GM18505 (cell line): ENCODE results near the gene NOS1.

ENCODE experiments used
- ATAC-seq: cut with Tn5 transposase; IDR thresholded peaks from one replicate; pipeline ENCODE4 v1.9.1; 2021; ENCODE audit not compliant: unreplicated experiment
- POLR2A ChIP-seq: IDR thresholded peaks from 4 replicates; pipeline ENCODE4 v1.6.1; 2011; ENCODE audit warnings: borderline replicate concordance; ENCODE audit not compliant: insufficient read depth, insufficient read length; ENCODE audit errors: extremely low read depth

The NOS1 gene

DNA sequence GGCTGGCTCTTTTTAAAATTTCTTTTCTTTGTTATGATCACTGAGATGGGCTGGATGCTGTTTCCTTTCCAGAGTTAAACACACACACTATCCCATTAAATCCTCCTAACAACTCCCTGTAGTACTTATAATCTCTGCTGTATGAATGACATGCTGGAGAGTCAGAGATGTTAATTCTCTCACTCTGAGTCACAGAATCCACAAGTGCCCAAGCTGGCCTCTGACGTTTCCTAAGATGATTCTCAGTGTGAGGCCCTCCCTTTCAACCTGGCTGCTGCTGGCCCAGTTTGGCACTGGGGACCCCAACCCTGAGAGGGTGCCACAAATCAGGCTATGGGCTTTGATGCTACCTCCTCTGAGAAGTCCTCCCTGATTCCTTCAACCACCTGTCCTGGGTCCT, 5.4 kb downstream of the NOS1 start:
- no peak for ATAC-seq
- TF ChIP-seq POLR2A = no peak

DNA sequence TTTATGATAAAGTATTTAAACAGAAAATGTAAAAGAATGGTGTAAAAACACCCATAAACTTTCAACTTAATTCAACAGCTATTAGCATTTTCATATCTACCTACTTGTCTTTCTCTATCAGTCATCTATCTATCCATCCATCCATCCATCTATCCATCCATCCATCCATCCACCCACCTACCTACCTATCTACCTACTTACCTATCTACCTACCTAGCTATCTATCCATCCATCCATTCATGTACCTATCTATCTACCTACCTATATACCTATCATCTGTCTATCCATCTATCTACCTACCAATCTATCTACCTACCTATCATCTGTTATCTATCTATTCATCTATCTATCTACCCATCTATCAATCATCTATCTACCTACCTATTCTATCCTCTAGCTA, 8.5 kb downstream of the NOS1 start:
- ATAC-seq = no peak
- no peak for TF ChIP-seq POLR2A

DNA sequence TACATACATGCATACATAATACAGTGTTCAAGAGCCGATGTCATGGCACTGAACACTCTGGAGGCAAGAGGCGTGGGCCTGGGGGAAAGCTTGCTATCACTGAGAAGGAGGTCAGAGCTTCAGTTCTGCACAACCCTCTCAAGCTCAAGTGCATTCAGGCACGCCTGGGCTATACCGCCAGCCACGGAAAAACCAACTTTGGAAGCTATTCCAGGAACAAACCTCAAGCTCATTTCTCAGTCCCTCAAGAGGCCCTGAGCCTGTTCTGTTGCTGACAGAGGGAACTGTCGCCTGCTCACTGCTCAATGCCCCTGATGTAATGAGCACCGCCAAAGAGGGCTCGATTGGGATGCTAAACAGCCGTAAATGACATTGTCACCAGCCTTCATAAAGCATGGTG, 9.2 kb downstream of the NOS1 start:
- no peak for ATAC-seq
- no peak for TF ChIP-seq POLR2A

GRCh38 chr12:117350140-117350539, 11.3 kb downstream of the NOS1 start:
- ATAC-seq = no peak
- no peak for TF ChIP-seq POLR2A

GRCh38 chr12:117347588-117347987, 13.8 kb downstream of the NOS1 start:
- ATAC-seq = no peak
- TF ChIP-seq POLR2A = no peak

GRCh38 chr12:117344716-117345115, 16.7 kb downstream of the NOS1 start:
- no peak for ATAC-seq
- no peak for TF ChIP-seq POLR2A

DNA sequence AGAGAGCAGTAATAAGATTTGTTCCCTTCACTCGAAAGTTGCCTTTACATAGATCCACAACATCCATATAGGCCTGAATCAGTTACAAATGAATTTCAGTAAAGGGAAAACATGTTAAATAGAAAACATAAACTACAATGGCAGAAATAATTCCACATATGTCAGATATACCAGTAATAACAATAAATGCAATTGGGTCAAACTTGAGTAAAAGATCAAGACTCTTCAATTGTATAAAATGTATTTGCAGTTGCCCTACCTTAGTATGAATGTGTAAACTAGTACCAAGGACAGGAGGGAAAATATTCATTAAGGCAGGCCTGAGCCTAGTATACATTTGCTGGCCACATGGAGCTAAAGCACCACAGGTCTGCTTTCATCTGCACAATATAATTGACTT, 17.6 kb downstream of the NOS1 start:
- no peak for TF ChIP-seq POLR2A
- ATAC-seq = no peak

DNA sequence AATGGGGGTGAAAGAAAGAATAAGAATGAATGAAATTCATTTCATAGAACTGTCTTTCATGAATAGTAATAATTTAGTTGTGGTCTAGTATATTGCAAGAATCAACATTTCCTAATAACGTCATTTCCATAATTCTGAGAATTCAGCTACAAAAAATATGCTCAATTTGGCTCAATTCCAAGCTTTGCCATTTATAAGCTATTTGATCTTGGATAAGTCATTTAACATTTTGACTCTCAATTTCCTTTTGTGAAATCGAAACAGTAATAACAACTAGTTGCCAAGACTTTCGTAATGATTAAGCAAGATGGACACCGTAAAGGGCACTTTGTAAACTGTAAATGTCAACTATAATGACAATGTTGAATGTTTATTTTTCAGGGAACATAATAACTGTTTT, 18.1 kb downstream of the NOS1 start:
- no peak for TF ChIP-seq POLR2A
- no peak for ATAC-seq

DNA sequence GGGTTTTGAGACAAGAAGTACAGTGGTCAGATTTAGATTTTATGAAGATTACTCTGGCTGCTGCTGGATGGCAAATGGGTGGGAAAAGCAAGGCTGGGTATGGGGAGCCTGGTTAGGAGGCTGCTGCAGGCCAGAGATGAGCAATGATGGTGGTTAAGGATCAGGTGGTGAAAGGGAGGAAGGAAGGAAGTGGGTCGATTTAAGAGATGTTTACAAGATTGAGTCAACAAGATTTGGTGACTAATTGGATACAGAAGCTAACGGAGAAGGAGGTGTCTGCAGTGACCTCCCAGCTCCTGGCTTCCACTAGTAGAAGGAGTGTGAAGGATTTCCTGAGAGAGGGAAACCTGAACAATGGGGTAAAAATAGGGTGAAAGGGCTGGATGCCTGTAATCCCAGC, 18.7 kb downstream of the NOS1 start:
- no peak for ATAC-seq

DNA sequence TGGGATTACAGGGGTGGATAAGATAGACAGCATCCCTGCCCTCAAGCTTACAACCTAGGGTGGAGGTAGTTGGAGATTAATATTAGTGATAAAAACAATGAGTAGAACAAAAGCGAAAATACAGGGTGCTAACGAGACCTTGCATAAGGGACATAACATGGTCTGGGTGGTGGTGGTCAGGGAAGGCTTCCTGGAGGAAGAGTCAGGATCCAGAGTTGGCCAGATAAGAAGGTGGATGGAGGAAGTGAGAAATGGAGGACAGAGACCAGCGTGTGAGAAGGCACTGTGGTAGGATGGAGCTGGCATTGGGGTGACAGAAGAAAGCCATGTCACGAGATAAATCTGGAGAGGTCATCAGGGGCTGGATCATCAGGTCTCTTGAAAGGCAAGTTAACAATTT, 19.2 kb downstream of the NOS1 start:
- no peak for TF ChIP-seq POLR2A

More for the DNA sequence above, 18.7 kb downstream of the NOS1 start:
- no peak for TF ChIP-seq POLR2A

DNA sequence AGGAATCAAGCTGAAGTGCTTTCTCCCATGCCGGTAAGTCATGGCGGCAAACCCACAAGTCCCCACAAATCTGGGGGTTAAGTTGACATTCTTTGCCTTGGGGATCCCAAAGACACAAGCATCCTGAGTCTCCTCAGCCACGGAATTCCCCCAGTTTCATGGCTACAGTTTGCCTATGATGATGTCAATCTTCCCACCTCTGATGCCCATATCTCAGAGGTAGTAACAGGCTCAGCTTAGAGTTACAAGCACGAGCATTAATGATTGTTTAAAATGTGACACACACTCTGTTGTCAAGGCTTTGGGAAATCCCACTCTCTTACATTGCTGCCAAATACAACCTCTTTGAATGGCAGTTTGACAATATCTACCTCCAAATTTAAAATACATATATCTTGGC, 22.3 kb downstream of the NOS1 start:
- no peak for TF ChIP-seq POLR2A
- no peak for ATAC-seq

More for the DNA sequence above, 19.2 kb downstream of the NOS1 start:
- ATAC-seq = no peak

DNA sequence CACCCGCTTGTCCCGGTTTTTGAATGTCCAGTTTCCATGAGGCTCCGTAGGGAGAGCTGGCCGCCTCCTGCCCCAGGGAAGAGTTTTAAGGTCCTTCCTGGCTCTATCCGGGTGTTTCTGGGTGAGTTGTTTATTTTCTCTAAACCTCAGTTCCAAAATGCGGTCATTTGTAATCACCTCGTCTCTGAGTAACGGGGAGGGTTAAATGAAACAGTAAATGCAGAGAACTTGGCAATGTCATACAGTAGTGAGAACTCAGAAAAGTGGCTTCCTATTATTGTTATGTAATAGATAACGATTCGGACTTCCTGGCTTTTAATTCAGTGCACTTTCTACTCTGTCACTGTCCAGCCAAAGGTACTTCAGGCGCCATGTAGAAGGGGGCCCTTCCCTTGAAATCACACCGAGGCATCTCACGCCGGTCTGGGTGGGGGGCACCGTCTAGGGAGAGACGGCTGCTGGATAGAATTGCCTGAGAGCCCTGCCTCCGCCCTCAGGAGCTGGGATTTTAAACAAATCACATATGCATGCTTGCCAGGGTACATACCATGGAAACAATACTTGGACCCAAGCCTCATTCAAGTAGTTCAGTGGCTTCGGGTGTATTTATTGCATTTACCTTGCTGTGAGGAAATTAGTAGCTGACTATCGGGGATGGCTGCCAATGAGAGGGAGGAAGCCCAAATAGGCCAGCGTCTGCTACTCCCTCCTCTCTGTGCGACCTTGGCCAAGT, 26.4 kb downstream of the NOS1 start:
- ATAC-seq = no peak
- TF ChIP-seq POLR2A = no peak

DNA sequence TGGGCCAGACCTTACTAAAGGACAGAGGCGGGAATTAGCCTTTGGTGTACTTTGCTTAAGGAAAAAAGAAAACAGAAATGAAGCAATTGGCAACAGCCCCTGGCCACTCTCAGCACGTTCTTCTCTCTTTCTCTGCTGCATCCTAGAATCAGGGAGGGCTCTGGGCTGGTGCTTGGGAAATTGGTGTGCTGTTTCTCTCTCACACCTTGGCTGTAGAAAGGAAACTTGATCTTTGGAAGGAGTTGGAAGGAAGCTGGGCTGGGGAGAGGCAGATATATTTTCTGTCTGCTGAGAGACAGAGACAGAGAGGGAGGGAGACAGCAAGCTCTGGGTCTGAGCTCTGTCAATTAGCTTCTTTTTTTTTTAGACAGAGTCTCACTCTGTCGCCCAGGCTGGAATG, 27.4 kb downstream of the NOS1 start:
- no peak for ATAC-seq
- TF ChIP-seq POLR2A = no peak

- TF ChIP-seq POLR2A = no peak
These were observed 28.0 kb downstream of the NOS1 start for GRCh38 chr12:117333331-117333881.

More at GRCh38 chr12:117333331-117333881, 28.0 kb downstream of the NOS1 start:
- no peak for ATAC-seq
